ENCODE measurements around the gene RPL12. TPM values are rescaled to one million over a fixed set of nuclear protein-coding genes. Genes with fewer than 3 reads are reported as not detected.

The RPL12 gene
- total RNA-seq, 1 donor from 2014 or later: 1,108 TPM

- H3K27ac Mint-ChIP-seq (ENCODE audit: unreplicated experiment): peak overlapping the region; percentile 97
- peaks cover 38% of the 10 kb centered on the region for H3K36me3 Mint-ChIP-seq (ENCODE audit: unreplicated experiment)
- DNase-seq (ENCODE audit: extremely low spot score, unreplicated experiment): no peak
- TF ChIP-seq CTCF (IDR thresholded peaks at IDR 0.05): no peak
- peaks cover 42% of the 10 kb centered on the region for H3K4me1 Mint-ChIP-seq (ENCODE audit: unreplicated experiment)
- H3K27me3 Mint-ChIP-seq (ENCODE audit: unreplicated experiment): no peaks in the 10 kb centered on the region
- H3K4me3 Mint-ChIP-seq (ENCODE audit: unreplicated experiment): peak overlapping the region; percentile 92
- H3K9me3 Mint-ChIP-seq (ENCODE audit: unreplicated experiment): no peaks in the 10 kb centered on the region
Observed at GRCh38 chr9:127451608-127451857, 327 bp upstream of the RPL12 start.

GRCh38 chr9:127450243-127450760, 904 bp downstream of the RPL12 start:
- Mint-ChIP-seq H3K4me3 (ENCODE audit: unreplicated experiment) (peak overlapping the region; percentile 92), H3K27ac (ENCODE audit: unreplicated experiment) (peak overlapping the region; percentile 97), H3K27me3 (ENCODE audit: unreplicated experiment) (no peaks in the 10 kb centered on the region), H3K36me3 (ENCODE audit: unreplicated experiment) (peaks cover 43% of the 10 kb centered on the region), H3K4me1 (ENCODE audit: unreplicated experiment) (peaks cover 42% of the 10 kb centered on the region), H3K9me3 (ENCODE audit: unreplicated experiment) (no peaks in the 10 kb centered on the region)
- DNase-seq (ENCODE audit: extremely low spot score, unreplicated experiment): no peak
- no peak for TF ChIP-seq CTCF (IDR thresholded peaks at IDR 0.05)

GRCh38 chr9:127449332-127449966, 1.8 kb downstream of the RPL12 start:
- no peak for DNase-seq (ENCODE audit: extremely low spot score, unreplicated experiment)
- peak overlapping the region; percentile 97 for H3K27ac Mint-ChIP-seq (ENCODE audit: unreplicated experiment)
- H3K4me3 Mint-ChIP-seq (ENCODE audit: unreplicated experiment): peak overlapping the region; percentile 92
- no peaks in the 10 kb centered on the region for H3K27me3 Mint-ChIP-seq (ENCODE audit: unreplicated experiment)
- peaks cover 40% of the 10 kb centered on the region for H3K4me1 Mint-ChIP-seq (ENCODE audit: unreplicated experiment)
- H3K9me3 Mint-ChIP-seq (ENCODE audit: unreplicated experiment): no peaks in the 10 kb centered on the region
- H3K36me3 Mint-ChIP-seq (ENCODE audit: unreplicated experiment): peaks cover 50% of the 10 kb centered on the region
- TF ChIP-seq CTCF (IDR thresholded peaks at IDR 0.05): no peak

GRCh38 chr9:127448112-127448805, 2.9 kb downstream of the RPL12 start:
- Mint-ChIP-seq H3K36me3 (ENCODE audit: unreplicated experiment) (peaks cover 53% of the 10 kb centered on the region), H3K27ac (ENCODE audit: unreplicated experiment) (peak overlapping the region; percentile 97), H3K4me3 (ENCODE audit: unreplicated experiment) (peak overlapping the region; percentile 92), H3K4me1 (ENCODE audit: unreplicated experiment) (peaks cover 42% of the 10 kb centered on the region), H3K9me3 (ENCODE audit: unreplicated experiment) (no peaks in the 10 kb centered on the region), H3K27me3 (ENCODE audit: unreplicated experiment) (no peaks in the 10 kb centered on the region)
- no peak for DNase-seq (ENCODE audit: extremely low spot score, unreplicated experiment)
- no peak for TF ChIP-seq CTCF (IDR thresholded peaks at IDR 0.05)

- Mint-ChIP-seq H3K4me3 (ENCODE audit: unreplicated experiment) (no peak overlapping the region), H3K4me1 (ENCODE audit: unreplicated experiment) (peaks cover 40% of the 10 kb centered on the region), H3K36me3 (ENCODE audit: unreplicated experiment) (peaks cover 56% of the 10 kb centered on the region), H3K27ac (ENCODE audit: unreplicated experiment) (peak overlapping the region; percentile 77), H3K9me3 (ENCODE audit: unreplicated experiment) (no peaks in the 10 kb centered on the region), H3K27me3 (ENCODE audit: unreplicated experiment) (no peaks in the 10 kb centered on the region)
- no peak for DNase-seq (ENCODE audit: extremely low spot score, unreplicated experiment)
- TF ChIP-seq CTCF (IDR thresholded peaks at IDR 0.05): no peak
Observed at GRCh38 chr9:127447416-127448111, 3.6 kb downstream of the RPL12 start.
